ENCODE measurements around the gene PPFIA3. TPM values are rescaled to one million over a fixed set of nuclear protein-coding genes. Genes with fewer than 3 reads are reported as not detected.
A peak's percentile ranks its signal among the peaks of the same experiment; 100 is the strongest.

The PPFIA3 gene
- total RNA-seq, 1 donor from 2014 or later: 17.8 TPM

DNA sequence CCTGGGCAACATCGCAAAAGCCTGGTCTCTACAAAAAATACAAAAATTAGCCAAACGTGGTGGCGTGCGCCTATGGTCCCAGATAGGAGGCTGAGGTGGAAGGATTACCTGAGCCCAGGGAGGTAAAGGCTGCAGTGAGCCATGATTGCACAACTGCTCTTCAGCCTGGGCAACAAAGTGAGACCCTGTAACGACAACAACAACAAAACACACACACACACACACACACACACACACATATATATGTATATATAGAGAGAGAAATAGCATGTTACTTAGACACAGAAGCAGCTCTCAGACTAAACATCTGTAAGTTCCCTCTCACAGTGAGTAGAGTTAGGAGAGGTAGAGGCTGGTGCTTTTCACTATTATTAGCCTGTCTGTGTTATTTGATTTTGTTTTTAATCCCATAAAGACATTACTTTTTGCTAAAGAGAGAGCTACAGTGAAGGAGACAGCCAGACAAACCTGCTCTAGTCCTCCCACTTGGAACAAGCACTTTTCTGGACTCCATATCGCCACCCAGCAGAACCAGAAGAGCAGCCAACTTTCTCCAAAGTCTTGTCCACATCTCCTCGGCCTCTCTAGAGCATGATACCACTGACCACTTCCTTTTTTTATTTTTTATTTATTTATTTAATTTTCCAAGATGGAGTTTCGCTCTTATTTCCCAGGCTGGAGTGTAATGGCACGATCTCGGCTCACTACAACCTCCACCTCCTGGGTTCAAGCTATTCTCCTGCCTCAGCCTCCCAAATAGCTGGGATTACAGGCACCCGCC, 7.9 kb upstream of the PPFIA3 start:
- Mint-ChIP-seq H3K36me3 (peaks cover 19% of the 10 kb centered on the region), H3K4me3 (peak overlapping the region; percentile 67), H3K9me3 (no peaks in the 10 kb centered on the region), H3K27me3 (no peaks in the 10 kb centered on the region), H3K27ac (peak overlapping the region; percentile 38), H3K4me1 (ENCODE audit: unreplicated experiment) (peaks cover 38% of the 10 kb centered on the region)
- TF ChIP-seq, protein P1, sequence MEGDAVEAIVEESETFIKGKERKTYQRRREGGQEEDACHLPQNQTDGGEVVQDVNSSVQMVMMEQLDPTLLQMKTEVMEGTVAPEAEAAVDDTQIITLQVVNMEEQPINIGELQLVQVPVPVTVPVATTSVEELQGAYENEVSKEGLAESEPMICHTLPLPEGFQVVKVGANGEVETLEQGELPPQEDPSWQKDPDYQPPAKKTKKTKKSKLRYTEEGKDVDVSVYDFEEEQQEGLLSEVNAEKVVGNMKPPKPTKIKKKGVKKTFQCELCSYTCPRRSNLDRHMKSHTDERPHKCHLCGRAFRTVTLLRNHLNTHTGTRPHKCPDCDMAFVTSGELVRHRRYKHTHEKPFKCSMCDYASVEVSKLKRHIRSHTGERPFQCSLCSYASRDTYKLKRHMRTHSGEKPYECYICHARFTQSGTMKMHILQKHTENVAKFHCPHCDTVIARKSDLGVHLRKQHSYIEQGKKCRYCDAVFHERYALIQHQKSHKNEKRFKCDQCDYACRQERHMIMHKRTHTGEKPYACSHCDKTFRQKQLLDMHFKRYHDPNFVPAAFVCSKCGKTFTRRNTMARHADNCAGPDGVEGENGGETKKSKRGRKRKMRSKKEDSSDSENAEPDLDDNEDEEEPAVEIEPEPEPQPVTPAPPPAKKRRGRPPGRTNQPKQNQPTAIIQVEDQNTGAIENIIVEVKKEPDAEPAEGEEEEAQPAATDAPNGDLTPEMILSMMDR (conservative IDR thresholded peaks at IDR 0.05): no peak
- DNase-seq (ENCODE audit: extremely low spot score, unreplicated experiment): no peak

DNA sequence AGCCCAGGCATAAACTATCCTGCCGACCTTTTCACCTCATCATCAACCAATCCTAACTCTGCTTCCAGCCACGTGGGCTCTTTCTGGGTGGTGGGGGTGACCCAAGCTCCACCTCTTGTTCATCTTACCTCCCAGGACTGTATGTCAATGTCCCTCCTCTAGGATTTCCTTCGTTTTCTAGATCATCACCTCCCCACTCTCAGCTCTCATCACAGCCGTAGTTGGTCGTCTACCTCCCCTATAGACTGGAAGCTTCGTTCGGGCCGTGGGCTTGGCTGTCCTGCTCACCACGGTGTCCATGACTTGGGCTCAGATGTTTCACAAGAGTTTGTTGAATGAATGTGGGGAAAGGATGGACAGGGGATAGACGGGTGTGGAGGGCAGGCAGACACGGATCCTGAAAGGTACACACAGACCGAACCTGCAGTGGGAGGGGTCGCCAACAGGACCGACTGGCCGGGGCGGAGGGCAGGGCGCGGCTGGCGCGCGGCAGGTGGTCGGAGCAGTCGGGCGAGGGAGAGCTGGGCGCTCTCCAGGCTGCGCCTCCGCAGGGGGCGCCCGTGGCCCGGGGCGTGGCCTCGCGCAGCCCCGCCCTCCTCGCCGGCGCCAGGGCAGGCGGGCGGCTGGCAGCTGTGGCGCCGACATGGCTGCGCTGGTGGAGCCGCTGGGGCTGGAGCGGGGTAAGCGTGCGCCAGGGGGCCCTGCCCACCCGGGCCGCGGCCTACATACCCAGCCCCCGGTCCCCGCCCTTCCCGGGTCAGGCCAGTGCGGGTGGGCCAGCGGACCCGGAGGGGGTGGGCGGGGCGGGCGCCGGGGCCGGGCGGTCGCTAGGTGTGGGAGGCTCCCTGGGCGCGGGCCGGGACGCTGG, 5.3 kb upstream of the PPFIA3 start, which contains the start of gene LIN7B:
Gene LIN7B, plus strand, starts transcription at position 609 of the 868 bp plus-strand sequence. Its CDS starts 35 bp downstream, at position 644.
- H3K36me3 Mint-ChIP-seq: peaks cover 3% of the 10 kb centered on the region
- TF ChIP-seq, protein P1 (conservative IDR thresholded peaks at IDR 0.05): peak; percentile 53
- H3K27me3 Mint-ChIP-seq: no peaks in the 10 kb centered on the region
- no peaks in the 10 kb centered on the region for H3K9me3 Mint-ChIP-seq
- no peak for DNase-seq (ENCODE audit: extremely low spot score, unreplicated experiment)
- H3K4me3 Mint-ChIP-seq: peak within 1 kb of the TSS; percentile 90
- H3K27ac Mint-ChIP-seq: peak within 1 kb of the TSS; percentile 86
- H3K4me1 Mint-ChIP-seq (ENCODE audit: unreplicated experiment): peaks cover 34% of the 10 kb centered on the region

DNA sequence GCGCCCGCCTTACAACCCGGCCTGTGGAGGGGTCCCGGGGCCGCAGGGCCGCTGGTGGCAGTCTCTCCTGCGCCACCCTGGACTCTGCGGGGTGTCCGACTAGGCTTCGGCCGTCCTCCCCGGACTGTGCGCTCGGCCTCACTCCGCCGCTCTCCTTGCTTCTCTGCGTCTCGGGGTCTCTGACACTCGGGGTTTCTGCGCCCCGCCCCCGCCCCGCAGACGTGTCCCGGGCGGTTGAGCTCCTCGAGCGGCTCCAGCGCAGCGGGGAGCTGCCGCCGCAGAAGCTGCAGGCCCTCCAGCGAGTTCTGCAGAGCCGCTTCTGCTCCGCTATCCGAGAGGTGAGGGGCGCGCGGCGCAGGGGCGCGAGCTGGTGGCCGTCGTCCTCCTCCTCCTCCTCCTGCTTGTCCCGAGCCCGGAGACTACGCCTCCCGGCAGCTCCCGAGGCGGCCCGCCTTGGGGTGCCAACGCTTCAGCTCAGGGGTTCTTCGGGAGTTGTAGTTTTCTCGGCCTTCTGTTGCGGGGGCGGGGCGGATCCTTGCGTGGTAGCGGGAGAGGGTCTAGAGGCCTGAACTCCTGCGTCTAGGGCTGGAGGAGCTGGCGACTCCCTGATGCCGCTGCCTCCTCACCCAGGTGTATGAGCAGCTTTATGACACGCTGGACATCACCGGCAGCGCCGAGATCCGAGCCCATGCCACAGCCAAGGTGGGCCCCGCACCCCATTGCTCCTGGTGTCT, 4.5 kb upstream of the PPFIA3 start:
- TF ChIP-seq, protein P1 (conservative IDR thresholded peaks at IDR 0.05): no peak
- Mint-ChIP-seq H3K27me3 (no peaks in the 10 kb centered on the region), H3K9me3 (no peaks in the 10 kb centered on the region), H3K36me3 (no peaks in the 10 kb centered on the region), H3K4me3 (peak overlapping the region; percentile 88), H3K4me1 (ENCODE audit: unreplicated experiment) (peaks cover 28% of the 10 kb centered on the region), H3K27ac (peak overlapping the region; percentile 86)
- no peak for DNase-seq (ENCODE audit: extremely low spot score, unreplicated experiment)

DNA sequence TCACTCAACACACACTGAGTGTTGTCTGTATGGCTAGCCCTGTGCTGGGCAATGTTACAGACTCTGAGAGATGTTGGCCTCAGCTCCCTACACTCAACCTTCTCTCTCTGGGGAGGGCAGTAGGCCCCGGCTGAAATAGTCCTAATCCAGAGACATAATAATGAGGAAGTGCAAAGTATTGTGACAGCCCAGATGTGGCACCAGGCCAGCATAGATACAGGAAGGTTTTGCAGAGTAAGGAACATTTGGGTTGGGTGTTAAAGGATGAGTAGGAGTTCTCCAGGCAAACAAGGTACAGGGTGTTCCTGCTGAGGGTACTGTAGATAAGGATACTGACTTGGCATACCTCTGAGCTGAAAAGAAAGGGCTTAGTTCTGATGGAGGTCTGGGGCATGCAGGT, 2.8 kb upstream of the PPFIA3 start:
- TF ChIP-seq, protein P1 (conservative IDR thresholded peaks at IDR 0.05): no peak
- Mint-ChIP-seq H3K4me3 (peak overlapping the region; percentile 88), H3K9me3 (no peaks in the 10 kb centered on the region), H3K4me1 (ENCODE audit: unreplicated experiment) (peaks cover 31% of the 10 kb centered on the region), H3K27ac (peak overlapping the region; percentile 6), H3K36me3 (no peaks in the 10 kb centered on the region), H3K27me3 (peaks cover 9% of the 10 kb centered on the region)
- no peak for DNase-seq (ENCODE audit: extremely low spot score, unreplicated experiment)

Data from type B pancreatic cell (in vitro differentiated cells).